T-helper 2 cell treated with Interferon-gamma antibody and Interleukin-4, amounts not matched to agents 5 μg/mL and 100 μg/mL, for 36 hours (primary cell): Measurements from ENCODE around the gene DQX1.
"Not testable (repeated sequence)": the region's sequence is repeated elsewhere in the genome, so short reads cannot be mapped to it uniquely, and the experiment has no call there.

Experiments used
- DNase-seq: peaks from one replicate; pipeline ENCODE4 v3.0.0; 2021; ENCODE audit warnings: low spot score
- H3K27ac Mint-ChIP-seq: one replicate; pipeline ENCODE4 v1.8.0; 2021; ENCODE audit warnings: mild to moderate bottlenecking, mixed read lengths
- H3K27me3 Mint-ChIP-seq: one replicate; pipeline ENCODE4 v1.8.0; 2021; ENCODE audit warnings: low read depth, mixed read lengths
- H3K36me3 Mint-ChIP-seq: one replicate; pipeline ENCODE4 v1.8.0; 2021; ENCODE audit warnings: low read depth, mixed read lengths
- H3K4me1 Mint-ChIP-seq: one replicate; pipeline ENCODE4 v1.8.0; 2021; ENCODE audit warnings: low read depth, mixed read lengths
- H3K4me3 Mint-ChIP-seq: one replicate; pipeline ENCODE4 v1.8.0; 2022; ENCODE audit warnings: mild to moderate bottlenecking, moderate library complexity, mixed read lengths
- H3K9me3 Mint-ChIP-seq: one replicate; pipeline ENCODE4 v1.8.0; 2021; ENCODE audit warnings: mixed read lengths

The DQX1 gene

GRCh38 chr2:74493546-74493945 is 32.5 kb downstream of the DQX1 start:
- DNase-seq: no peak
- peaks cover 12% of the 10 kb centered on the region for H3K27me3 Mint-ChIP-seq
- H3K36me3 Mint-ChIP-seq: peaks cover 32% of the 10 kb centered on the region
- no peak overlapping the region for H3K27ac Mint-ChIP-seq
- H3K4me3 Mint-ChIP-seq: no peak overlapping the region
- H3K4me1 Mint-ChIP-seq: peaks cover 7% of the 10 kb centered on the region
- no peaks in the 10 kb centered on the region for H3K9me3 Mint-ChIP-seq

DNA sequence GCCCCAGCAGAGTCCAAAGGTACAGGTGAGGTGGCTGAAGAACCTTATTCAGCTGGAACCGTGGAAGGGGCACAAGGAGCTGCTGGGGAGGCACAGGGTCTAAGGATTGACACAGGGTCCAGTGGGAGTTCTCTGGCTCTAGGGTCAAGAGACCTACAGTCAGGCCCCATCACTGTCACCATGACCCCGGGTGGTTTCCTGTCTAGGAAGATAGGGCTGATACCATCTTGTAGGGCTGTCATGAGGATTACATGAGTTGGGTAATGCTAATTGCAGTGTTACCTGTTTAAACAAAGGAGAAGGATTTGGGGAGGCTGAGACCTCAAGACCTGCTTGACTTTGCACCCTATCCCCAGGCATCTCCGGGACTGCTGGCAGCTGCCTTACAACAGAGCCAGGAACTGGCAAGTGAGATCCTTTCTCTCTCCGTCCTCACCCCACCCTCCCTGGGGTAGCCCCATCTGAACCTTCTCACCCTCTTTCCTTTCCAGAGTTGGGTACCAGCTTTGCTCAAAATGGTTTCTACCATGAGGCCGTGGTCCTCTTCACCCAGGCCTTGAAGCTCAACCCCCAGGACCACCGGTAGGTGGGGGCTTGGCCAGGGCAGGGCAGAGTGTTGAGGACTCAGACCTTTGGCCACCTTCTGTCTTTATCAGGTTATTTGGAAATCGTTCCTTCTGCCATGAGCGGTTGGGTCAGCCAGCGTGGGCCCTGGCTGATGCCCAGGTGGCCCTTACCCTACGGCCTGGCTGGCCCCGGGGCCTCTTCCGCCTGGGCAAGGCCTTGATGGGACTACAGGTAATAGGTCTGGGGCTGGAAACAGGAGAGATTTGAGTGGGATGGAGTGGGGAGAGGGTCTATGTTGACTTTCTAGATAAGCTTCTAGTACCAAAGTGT is 34.1 kb downstream of the DQX1 start:
- no peak overlapping the region for H3K27ac Mint-ChIP-seq
- no peaks in the 10 kb centered on the region for H3K9me3 Mint-ChIP-seq
- H3K4me1 Mint-ChIP-seq: peaks cover 4% of the 10 kb centered on the region
- peaks cover 33% of the 10 kb centered on the region for H3K36me3 Mint-ChIP-seq
- H3K27me3 Mint-ChIP-seq: no peaks in the 10 kb centered on the region
- DNase-seq: no peak
- H3K4me3 Mint-ChIP-seq: no peak overlapping the region

GRCh38 chr2:74489906-74490305 is 36.1 kb downstream of the DQX1 start:
- DNase-seq: no peak
- H3K27ac Mint-ChIP-seq: no peak overlapping the region
- H3K4me3 Mint-ChIP-seq: no peak overlapping the region
- no peaks in the 10 kb centered on the region for H3K27me3 Mint-ChIP-seq
- peaks cover 44% of the 10 kb centered on the region for H3K36me3 Mint-ChIP-seq
- no peaks in the 10 kb centered on the region for H3K9me3 Mint-ChIP-seq
- H3K4me1 Mint-ChIP-seq: peaks cover 6% of the 10 kb centered on the region

DNA sequence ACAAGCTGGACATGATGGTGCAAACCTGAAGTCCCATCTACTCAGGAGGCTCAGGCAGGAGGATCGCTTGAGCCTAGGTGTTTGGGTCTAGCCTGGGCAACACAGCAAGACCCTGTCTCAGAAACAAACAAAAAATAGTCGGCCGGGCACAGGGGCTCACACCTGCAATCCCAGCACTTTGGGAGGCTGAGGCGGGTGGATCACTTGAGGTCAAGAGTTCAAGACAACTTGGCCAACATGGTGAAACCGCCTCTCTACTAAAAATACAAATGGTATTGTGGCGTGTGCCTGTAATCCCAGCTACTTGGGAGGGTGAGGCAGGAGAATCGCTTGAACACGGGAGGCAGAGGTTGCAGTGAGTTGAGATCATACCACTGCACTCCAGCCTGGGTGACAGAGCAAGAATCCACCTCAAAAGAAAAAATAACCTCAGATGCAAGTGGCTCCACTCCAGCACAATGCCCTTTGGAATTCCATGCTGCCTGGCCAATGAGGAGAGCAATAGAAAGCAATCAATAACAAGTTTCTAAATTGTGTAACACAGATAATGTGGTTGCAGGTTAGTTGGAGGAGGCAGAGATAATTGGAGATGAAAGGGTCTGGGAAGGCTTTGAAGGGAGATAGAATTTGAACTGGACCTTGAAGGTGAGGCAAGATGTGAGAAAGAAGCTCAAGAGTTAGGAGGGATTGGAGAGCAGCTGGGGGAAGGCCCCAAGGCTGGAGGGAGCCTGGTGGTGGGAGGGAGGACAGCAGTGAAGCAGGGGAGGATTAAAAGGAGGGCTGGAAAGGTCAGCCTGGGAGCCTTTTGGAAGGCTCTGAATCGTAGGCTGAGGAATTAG is 37.2 kb downstream of the DQX1 start:
- DNase-seq: no peak
- H3K36me3 Mint-ChIP-seq: peaks cover 42% of the 10 kb centered on the region
- H3K9me3 Mint-ChIP-seq: no peaks in the 10 kb centered on the region
- no peaks in the 10 kb centered on the region for H3K27me3 Mint-ChIP-seq
- no peak overlapping the region for H3K4me3 Mint-ChIP-seq
- H3K4me1 Mint-ChIP-seq: peaks cover 9% of the 10 kb centered on the region
- no peak overlapping the region for H3K27ac Mint-ChIP-seq

- Mint-ChIP-seq H3K4me3 (no peak overlapping the region), H3K9me3 (no peaks in the 10 kb centered on the region), H3K27me3 (no peaks in the 10 kb centered on the region), H3K4me1 (peaks cover 19% of the 10 kb centered on the region), H3K36me3 (peaks cover 35% of the 10 kb centered on the region), H3K27ac (no peak overlapping the region)
- DNase-seq: no peak
These were observed 39.9 kb downstream of the DQX1 start for GRCh38 chr2:74486141-74486540.

DNA sequence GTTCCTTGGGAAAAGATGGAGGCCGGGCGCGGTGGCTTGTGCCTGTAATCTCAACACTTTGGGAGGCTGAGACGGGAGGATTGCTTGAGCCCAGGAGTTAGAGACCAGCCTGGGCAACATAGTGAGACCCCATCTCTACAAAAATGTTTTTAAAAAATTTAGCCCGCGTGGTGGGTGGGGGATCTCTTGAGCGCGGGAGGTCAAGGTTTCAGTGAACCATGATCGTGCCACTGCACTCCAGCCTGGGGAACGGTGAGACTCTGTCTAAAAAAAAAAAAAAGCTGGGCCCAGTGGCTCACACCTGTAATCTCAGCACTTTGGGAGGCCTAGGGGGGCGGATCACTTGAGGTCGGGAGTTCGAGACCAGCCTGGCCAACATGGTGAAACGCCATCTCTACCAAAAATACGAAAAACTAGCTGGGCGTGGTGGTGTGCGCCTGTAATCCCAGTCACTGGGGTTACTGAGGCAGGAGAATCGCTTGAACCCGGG is 42.3 kb downstream of the DQX1 start:
- Mint-ChIP-seq H3K36me3 (peaks cover 39% of the 10 kb centered on the region), H3K4me1 (peaks cover 25% of the 10 kb centered on the region)
- not testable (repeated sequence) for H3K9me3 Mint-ChIP-seq

DNA sequence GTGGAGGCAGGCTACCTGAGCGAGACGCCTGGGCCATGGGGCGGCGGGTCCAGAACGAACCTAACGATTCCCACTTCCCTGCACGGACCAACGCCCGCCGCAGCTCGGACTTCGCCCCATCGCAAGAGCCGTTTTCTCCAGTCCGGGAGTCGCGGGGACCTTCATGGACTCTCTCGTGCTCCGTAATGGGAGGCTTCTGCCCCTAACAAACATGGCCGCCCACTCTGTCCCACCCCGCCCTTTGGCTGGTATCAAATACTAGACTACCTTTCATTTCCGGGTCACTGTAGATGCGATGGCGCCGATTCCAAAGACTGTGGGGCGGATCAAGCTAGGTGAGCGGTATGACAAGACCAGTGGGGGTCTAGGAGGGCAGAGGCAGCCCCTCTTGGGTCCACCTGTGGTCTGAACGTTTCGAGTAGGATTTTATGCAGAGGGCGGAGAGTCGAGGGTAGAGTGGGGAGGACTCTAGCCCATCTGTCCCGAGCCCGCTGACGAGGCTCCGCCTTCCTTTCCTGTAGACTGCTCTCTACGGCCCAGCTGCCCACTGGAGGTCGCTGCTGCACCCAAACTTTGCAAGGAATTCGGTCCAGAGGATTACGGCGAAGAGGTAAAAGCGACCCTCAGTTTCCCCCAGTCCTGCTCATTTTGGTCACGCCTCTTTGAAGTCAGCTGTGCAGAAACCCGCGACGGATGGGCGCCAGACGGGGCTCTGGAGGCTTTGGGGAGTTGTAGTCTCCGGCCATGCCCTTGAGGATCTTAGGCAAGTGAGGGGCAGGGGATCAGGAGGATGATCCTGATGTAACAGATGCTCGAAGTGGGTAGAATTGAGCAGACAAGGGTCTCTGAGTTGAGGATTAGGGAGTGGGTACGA is 43.0 kb downstream of the DQX1 start, which contains the start of the genes CCDC142 and TTC31:
CCDC142 (minus strand) TSS at position 198 of the 874 bp plus-strand sequence; CDS start at position 37, 161 bp downstream.
TTC31 (plus strand) TSS at position 281 of the 874 bp plus-strand sequence; CDS start at position 296, 15 bp downstream.
- Mint-ChIP-seq H3K4me1 (peaks cover 25% of the 10 kb centered on the region), H3K27ac (peak within 1 kb of the TSS; percentile 99), H3K4me3 (peak within 1 kb of the TSS; percentile 99), H3K9me3 (no peaks in the 10 kb centered on the region), H3K36me3 (peaks cover 39% of the 10 kb centered on the region), H3K27me3 (no peaks in the 10 kb centered on the region)
- DNase-seq: peak; percentile 91

More for the DNA sequence above, 42.3 kb downstream of the DQX1 start:
- peak overlapping the region; percentile 99 for H3K4me3 Mint-ChIP-seq
- not testable (repeated sequence) for DNase-seq, H3K27me3 Mint-ChIP-seq
- peak overlapping the region; percentile 99 for H3K27ac Mint-ChIP-seq

GRCh38 chr2:74481961-74482800 is 43.9 kb downstream of the DQX1 start:
- Mint-ChIP-seq H3K4me1 (peaks cover 25% of the 10 kb centered on the region), H3K36me3 (peaks cover 44% of the 10 kb centered on the region), H3K27ac (peak overlapping the region; percentile 99), H3K9me3 (no peaks in the 10 kb centered on the region), H3K4me3 (peak overlapping the region; percentile 99), H3K27me3 (no peaks in the 10 kb centered on the region)
- DNase-seq: peak; percentile 70

- no peak for DNase-seq
- Mint-ChIP-seq H3K4me1 (peaks cover 22% of the 10 kb centered on the region), H3K27me3 (no peaks in the 10 kb centered on the region), H3K36me3 (peaks cover 40% of the 10 kb centered on the region), H3K4me3 (peak overlapping the region; percentile 99), H3K27ac (peak overlapping the region; percentile 57), H3K9me3 (no peaks in the 10 kb centered on the region)
These were observed 44.6 kb downstream of the DQX1 start for GRCh38 chr2:74481431-74481830.

DNA sequence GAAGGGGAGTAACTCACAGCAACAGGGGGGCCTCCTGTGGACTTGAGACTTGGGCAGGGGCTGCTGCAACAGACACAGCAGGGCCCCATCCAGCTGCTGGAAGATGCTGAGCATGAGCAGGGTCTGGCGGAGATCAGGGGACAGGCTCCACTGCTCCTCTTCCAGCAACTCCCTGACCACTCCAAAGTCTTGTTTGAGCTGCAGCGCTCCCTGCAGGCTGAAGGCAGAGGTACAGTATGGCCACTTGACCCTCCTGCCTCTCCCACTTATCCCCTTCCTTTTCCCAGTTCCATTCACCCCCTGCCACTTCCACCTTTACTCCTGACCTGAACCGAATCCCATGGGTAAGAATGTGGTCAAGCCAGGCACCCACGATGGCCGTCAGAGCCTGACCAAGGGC is 51.1 kb downstream of the DQX1 start:
- no peak for DNase-seq
- no peak overlapping the region for H3K27ac Mint-ChIP-seq
- H3K36me3 Mint-ChIP-seq: peaks cover 41% of the 10 kb centered on the region
- H3K9me3 Mint-ChIP-seq: no peaks in the 10 kb centered on the region
- H3K27me3 Mint-ChIP-seq: no peaks in the 10 kb centered on the region
- peaks cover 18% of the 10 kb centered on the region for H3K4me1 Mint-ChIP-seq
- H3K4me3 Mint-ChIP-seq: no peak overlapping the region

DNA sequence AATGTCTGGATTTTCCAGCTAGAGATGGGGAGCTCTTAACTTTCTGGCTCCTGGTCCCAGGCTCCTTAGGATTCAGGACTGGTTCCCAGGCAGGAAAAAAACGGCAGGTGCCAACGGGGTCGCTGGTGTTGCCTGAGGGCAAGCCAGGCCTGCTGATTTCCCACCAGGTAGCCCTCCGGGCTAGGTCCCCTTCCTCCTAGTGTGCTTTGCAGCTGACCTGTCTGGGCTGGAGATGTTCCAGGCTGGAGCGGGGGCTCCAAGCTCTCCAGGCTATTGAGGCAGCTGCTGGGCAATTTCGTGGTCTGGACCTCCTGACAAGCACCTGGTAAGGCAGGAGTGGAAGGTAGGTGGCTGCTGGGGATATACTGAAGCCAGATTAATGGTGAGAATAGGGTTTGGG is 51.5 kb downstream of the DQX1 start:
- peaks cover 41% of the 10 kb centered on the region for H3K36me3 Mint-ChIP-seq
- peaks cover 18% of the 10 kb centered on the region for H3K4me1 Mint-ChIP-seq
- no peaks in the 10 kb centered on the region for H3K27me3 Mint-ChIP-seq
- DNase-seq: no peak
- H3K4me3 Mint-ChIP-seq: peak overlapping the region; percentile 15
- H3K9me3 Mint-ChIP-seq: no peaks in the 10 kb centered on the region
- no peak overlapping the region for H3K27ac Mint-ChIP-seq

DNA sequence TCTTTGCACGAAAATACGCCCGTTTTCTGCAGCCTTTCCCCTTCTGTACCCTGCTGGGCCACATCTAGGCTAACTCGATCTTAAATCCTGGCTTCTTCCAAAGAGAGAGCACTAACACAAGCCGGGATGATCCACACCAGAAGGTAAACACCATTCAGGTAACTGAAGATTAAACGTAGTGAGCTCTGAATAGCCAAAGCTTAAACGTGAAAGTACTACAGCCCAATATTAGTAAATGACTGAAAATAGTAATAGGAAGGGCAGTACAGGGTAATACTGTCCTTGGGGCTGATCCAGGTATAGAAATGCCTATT is 53.1 kb downstream of the DQX1 start:
- no peaks in the 10 kb centered on the region for H3K27me3 Mint-ChIP-seq
- peaks cover 15% of the 10 kb centered on the region for H3K4me1 Mint-ChIP-seq
- no peak for DNase-seq
- H3K36me3 Mint-ChIP-seq: peaks cover 37% of the 10 kb centered on the region
- H3K4me3 Mint-ChIP-seq: peak overlapping the region; percentile 97
- no peaks in the 10 kb centered on the region for H3K9me3 Mint-ChIP-seq
- H3K27ac Mint-ChIP-seq: peak overlapping the region; percentile 98
